Measurements from ENCODE around the gene CPLANE1.

- no peak for TF ChIP-seq CTCF (conservative IDR thresholded peaks at IDR 0.05; ENCODE audit: low read depth, low read length)
- TF ChIP-seq EZH2 (IDR thresholded peaks at IDR 0.05; ENCODE audit: borderline replicate concordance, low read depth, low read length, poor library complexity, severe bottlenecking) = no peak
These were observed 102.3 kb downstream of the CPLANE1 start for GRCh38 chr5:37146896-37147295.
